Measurements from ENCODE around the gene KRT77.

Gene KRT77

GRCh38 chr12:52710730-52711129 is 7.4 kb upstream of the KRT77 start:
- no peak overlapping the region for H3K4me3 ChIP-seq (ENCODE audit: low read length)
- TF ChIP-seq ZNF274 (IDR thresholded peaks at IDR 0.05; ENCODE audit: low read depth, low read length) = no peak

- H3K4me3 ChIP-seq (ENCODE audit: low read length) = no peak overlapping the region
- no peak for TF ChIP-seq ZNF274 (IDR thresholded peaks at IDR 0.05; ENCODE audit: low read depth, low read length)
Observed at GRCh38 chr12:52708010-52708409, 4.7 kb upstream of the KRT77 start.

- TF ChIP-seq ZNF274 (IDR thresholded peaks at IDR 0.05; ENCODE audit: low read depth, low read length) = no peak
- no peak overlapping the region for H3K4me3 ChIP-seq (ENCODE audit: low read length)
Observed at GRCh38 chr12:52704464-52704863, 1.1 kb upstream of the KRT77 start.

- no peak for TF ChIP-seq ZNF274 (IDR thresholded peaks at IDR 0.05; ENCODE audit: low read depth, low read length)
- no peak overlapping the region for H3K4me3 ChIP-seq (ENCODE audit: low read length)
Observed at GRCh38 chr12:52703878-52704277, 554 bp upstream of the KRT77 start.

- no peak for TF ChIP-seq ZNF274 (IDR thresholded peaks at IDR 0.05; ENCODE audit: low read depth, low read length)
- no peak overlapping the region for H3K4me3 ChIP-seq (ENCODE audit: low read length)
Observed at GRCh38 chr12:52702338-52702737, 986 bp downstream of the KRT77 start.

GRCh38 chr12:52701281-52701680 is 2.0 kb downstream of the KRT77 start:
- no peak for TF ChIP-seq ZNF274 (IDR thresholded peaks at IDR 0.05; ENCODE audit: low read depth, low read length)
- H3K4me3 ChIP-seq (ENCODE audit: low read length) = no peak overlapping the region

GRCh38 chr12:52699960-52700359 is 3.4 kb downstream of the KRT77 start:
- no peak for TF ChIP-seq ZNF274 (IDR thresholded peaks at IDR 0.05; ENCODE audit: low read depth, low read length)
- H3K4me3 ChIP-seq (ENCODE audit: low read length) = no peak overlapping the region

- TF ChIP-seq ZNF274 (IDR thresholded peaks at IDR 0.05; ENCODE audit: low read depth, low read length) = no peak
- H3K4me3 ChIP-seq (ENCODE audit: low read length) = no peak overlapping the region
Observed at GRCh38 chr12:52699373-52699772, 4.0 kb downstream of the KRT77 start.

GRCh38 chr12:52698651-52699340 is 4.5 kb downstream of the KRT77 start:
- no peak overlapping the region for H3K4me3 ChIP-seq (ENCODE audit: low read length)
- no peak for TF ChIP-seq ZNF274 (IDR thresholded peaks at IDR 0.05; ENCODE audit: low read depth, low read length)

GRCh38 chr12:52697058-52697582 is 6.2 kb downstream of the KRT77 start:
- no peak for TF ChIP-seq ZNF274 (IDR thresholded peaks at IDR 0.05; ENCODE audit: low read depth, low read length)
- no peak overlapping the region for H3K4me3 ChIP-seq (ENCODE audit: low read length)

- no peak overlapping the region for H3K4me3 ChIP-seq (ENCODE audit: low read length)
- no peak for TF ChIP-seq ZNF274 (IDR thresholded peaks at IDR 0.05; ENCODE audit: low read depth, low read length)
Observed at GRCh38 chr12:52696588-52696987, 6.7 kb downstream of the KRT77 start.

- TF ChIP-seq ZNF274 (IDR thresholded peaks at IDR 0.05; ENCODE audit: low read depth, low read length) = no peak
- no peak overlapping the region for H3K4me3 ChIP-seq (ENCODE audit: low read length)
Observed at GRCh38 chr12:52695039-52695438, 8.3 kb downstream of the KRT77 start.

GRCh38 chr12:52694151-52694550 is 9.2 kb downstream of the KRT77 start:
- H3K4me3 ChIP-seq (ENCODE audit: low read length) = no peak overlapping the region
- no peak for TF ChIP-seq ZNF274 (IDR thresholded peaks at IDR 0.05; ENCODE audit: low read depth, low read length)

- no peak overlapping the region for H3K4me3 ChIP-seq (ENCODE audit: low read length)
- TF ChIP-seq ZNF274 (IDR thresholded peaks at IDR 0.05; ENCODE audit: low read depth, low read length) = no peak
Observed at GRCh38 chr12:52693261-52693660, 10.1 kb downstream of the KRT77 start.

- no peak for TF ChIP-seq ZNF274 (IDR thresholded peaks at IDR 0.05; ENCODE audit: low read depth, low read length)
- H3K4me3 ChIP-seq (ENCODE audit: low read length) = no peak overlapping the region
Observed at GRCh38 chr12:52692254-52692653, 11.1 kb downstream of the KRT77 start.

GRCh38 chr12:52691841-52692150 is 11.5 kb downstream of the KRT77 start:
- TF ChIP-seq ZNF274 (IDR thresholded peaks at IDR 0.05; ENCODE audit: low read depth, low read length) = no peak
- H3K4me3 ChIP-seq (ENCODE audit: low read length) = no peak overlapping the region

Measured in GM08714 (cell line).